Activated CD4-positive, alpha-beta T cell treated with anti-CD3 and anti-CD28 coated beads, Interleukin-2, amount 10 ng/mL, durations not matched to agents 7 days and 5 days (primary cell): ENCODE data around the gene KLHL9. TPM values are rescaled to one million over a fixed set of nuclear protein-coding genes. Genes with fewer than 3 reads are reported as not detected.

Experiments used
- CTCF ChIA-PET: fragments of 350-600 bp; sonication (Branson Sonifier 250); formaldehyde crosslinking; loops from one replicate; lab custom pipeline; 2021; ENCODE audit warnings: antibody characterized with exemption; lab: Charles Lee
- POLR2A ChIA-PET: fragments of 350-600 bp; sonication (Branson Sonifier 250); formaldehyde crosslinking; loops from one replicate; lab custom pipeline; 2021; ENCODE audit warnings: antibody characterized with exemption; lab: Charles Lee
- DNase-seq: peaks from one replicate; pipeline ENCODE4 v3.0.0-alpha.2; 2020
- H3K27ac Mint-ChIP-seq: one replicate; pipeline ENCODE4 v1.8.0; 2021; ENCODE audit warnings: mild to moderate bottlenecking, moderate library complexity, mixed read lengths
- H3K27me3 Mint-ChIP-seq: one replicate; pipeline ENCODE4 v1.8.0; 2021; ENCODE audit warnings: mixed read lengths
- H3K36me3 Mint-ChIP-seq: one replicate; pipeline ENCODE4 v1.8.0; 2021; ENCODE audit warnings: low read depth, mixed read lengths
- H3K4me1 Mint-ChIP-seq: one replicate; pipeline ENCODE4 v1.8.0; 2021; ENCODE audit warnings: mixed read lengths
- H3K4me3 Mint-ChIP-seq: one replicate; pipeline ENCODE4 v1.8.0; 2021; ENCODE audit warnings: mild to moderate bottlenecking, moderate library complexity, mixed read lengths
- H3K9me3 Mint-ChIP-seq: one replicate; pipeline ENCODE4 v1.8.0; 2021; ENCODE audit warnings: mixed read lengths
- total RNA-seq, 2 experiments: library from RNA; stranded (reverse); gene quantifications; one replicate each; pipeline ENCODE4 v1.2.3, GENCODE V29; 2021

Gene KLHL9
- total RNA-seq, 2 experiments from 2014 or later, result 20.9 to 21.8 TPM

GRCh38 chr9:21340735-21341134 is 5.5 kb upstream of the KLHL9 start:
- H3K27ac Mint-ChIP-seq, result no peak overlapping the region
- H3K36me3 Mint-ChIP-seq, result peaks cover 6% of the 10 kb centered on the region
- H3K27me3 Mint-ChIP-seq, result peaks cover 36% of the 10 kb centered on the region
- no peak overlapping the region for H3K4me3 Mint-ChIP-seq
- peaks cover 10% of the 10 kb centered on the region for H3K9me3 Mint-ChIP-seq
- POLR2A ChIA-PET, result no interaction called here
- CTCF ChIA-PET, result no interaction called here
- H3K4me1 Mint-ChIP-seq, result peaks cover 9% of the 10 kb centered on the region
- no peak for DNase-seq

DNA sequence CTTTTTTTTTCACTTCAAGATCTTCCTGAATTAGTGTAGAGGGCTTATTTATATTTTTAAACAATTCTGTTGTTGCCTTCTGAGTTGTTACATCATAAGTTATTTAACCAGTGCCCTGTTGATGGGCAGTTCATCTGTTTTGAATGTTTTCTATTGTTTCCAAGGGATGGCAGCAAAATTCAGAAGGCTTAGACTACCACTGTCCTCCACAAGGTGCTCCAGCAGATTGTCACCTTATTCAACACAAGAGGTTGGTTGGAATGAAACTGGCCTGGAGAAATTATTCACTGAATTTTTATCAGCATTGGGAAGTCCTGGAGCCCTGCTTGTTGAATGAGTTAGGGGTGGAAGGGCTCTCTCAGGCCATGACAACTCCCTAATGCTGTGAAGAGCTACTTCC is 1.3 kb upstream of the KLHL9 start:
- H3K9me3 Mint-ChIP-seq, result peaks cover 2% of the 10 kb centered on the region
- ChIA-PET CTCF (interaction anchor here (1.0 kb wide), 1 partner anchor 10 kb away, joined by 4 read pairs; no protein-coding TSS in a partner anchor), POLR2A (no interaction called here)
- no peak overlapping the region for H3K4me3 Mint-ChIP-seq
- peaks cover 39% of the 10 kb centered on the region for H3K4me1 Mint-ChIP-seq
- no peak for DNase-seq
- H3K27me3 Mint-ChIP-seq, result peaks cover 15% of the 10 kb centered on the region
- H3K36me3 Mint-ChIP-seq, result peaks cover 27% of the 10 kb centered on the region
- H3K27ac Mint-ChIP-seq, result no peak overlapping the region

- peaks cover 41% of the 10 kb centered on the region for H3K36me3 Mint-ChIP-seq
- no peak overlapping the region for H3K27ac Mint-ChIP-seq
- POLR2A ChIA-PET, result no interaction called here
- H3K4me3 Mint-ChIP-seq, result peak overlapping the region; percentile 91
- peaks cover 2% of the 10 kb centered on the region for H3K9me3 Mint-ChIP-seq
- peaks cover 3% of the 10 kb centered on the region for H3K27me3 Mint-ChIP-seq
- CTCF ChIA-PET, result interaction anchor here (0.6 to 2.0 kb wide), 2 partner anchors 63 to 251 kb away, joined by 3 to 10 read pairs; no protein-coding TSS in a partner anchor
- no peak for DNase-seq
- H3K4me1 Mint-ChIP-seq, result peaks cover 59% of the 10 kb centered on the region
Observed at GRCh38 chr9:21333226-21333625, 2.0 kb downstream of the KLHL9 start.

GRCh38 chr9:21331676-21332402 is 3.4 kb downstream of the KLHL9 start:
- Mint-ChIP-seq H3K27ac (no peak overlapping the region), H3K4me1 (peaks cover 65% of the 10 kb centered on the region), H3K9me3 (peaks cover 2% of the 10 kb centered on the region), H3K4me3 (no peak overlapping the region), H3K36me3 (peaks cover 41% of the 10 kb centered on the region), H3K27me3 (no peaks in the 10 kb centered on the region)
- CTCF ChIA-PET, result interaction anchor here (2.3 kb wide), 1 partner anchor 64 kb away, joined by 5 read pairs; no protein-coding TSS in a partner anchor
- no peak for DNase-seq
- POLR2A ChIA-PET, result no interaction called here

DNA sequence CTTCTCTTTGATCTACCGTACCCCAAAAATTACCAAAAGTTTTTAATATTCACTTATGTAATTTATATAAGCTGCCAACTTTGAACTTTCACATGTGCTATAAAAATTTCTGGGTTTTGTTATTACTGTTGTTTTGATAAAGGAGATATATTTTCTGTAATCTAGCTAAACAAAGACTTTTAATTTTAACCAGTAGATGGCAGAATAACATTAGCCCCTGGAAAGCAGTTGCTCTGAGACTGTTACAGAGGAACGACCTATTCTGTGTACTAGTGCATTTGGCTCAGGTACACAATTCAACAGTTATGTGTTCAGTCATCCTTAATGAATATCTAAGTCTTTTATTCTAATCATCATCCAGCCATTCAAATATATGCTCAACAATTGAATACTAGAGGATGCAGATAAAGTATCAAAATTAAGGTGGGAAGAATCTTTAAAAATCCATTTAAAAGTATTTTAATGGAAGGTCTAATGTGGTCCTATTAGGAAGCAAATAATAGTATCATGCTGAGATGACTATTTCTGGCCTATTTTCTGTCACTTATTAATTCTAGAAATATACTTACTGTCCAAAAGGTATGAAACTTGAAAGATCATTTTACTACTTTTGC is 8.6 kb downstream of the KLHL9 start:
- Mint-ChIP-seq H3K9me3 (no peaks in the 10 kb centered on the region), H3K27me3 (no peaks in the 10 kb centered on the region), H3K4me1 (peaks cover 39% of the 10 kb centered on the region), H3K27ac (no peak overlapping the region), H3K4me3 (no peak overlapping the region), H3K36me3 (peaks cover 42% of the 10 kb centered on the region)
- peak; percentile 22 for DNase-seq
- ChIA-PET CTCF (interaction anchor here (0.6 to 2.0 kb wide), 11 partner anchors 8 to 1794 kb away, joined by 3 to 8 read pairs (median 4); partner anchors contain the start of genes IFNA6 and KLHL9), POLR2A (no interaction called here)

- Mint-ChIP-seq H3K27ac (no peak overlapping the region), H3K27me3 (no peaks in the 10 kb centered on the region), H3K36me3 (peaks cover 31% of the 10 kb centered on the region), H3K4me1 (peaks cover 22% of the 10 kb centered on the region), H3K4me3 (no peak overlapping the region), H3K9me3 (no peaks in the 10 kb centered on the region)
- ChIA-PET CTCF (no interaction called here), POLR2A (no interaction called here)
- DNase-seq, result no peak
Observed at GRCh38 chr9:21324047-21324446, 11.2 kb downstream of the KLHL9 start.

DNA sequence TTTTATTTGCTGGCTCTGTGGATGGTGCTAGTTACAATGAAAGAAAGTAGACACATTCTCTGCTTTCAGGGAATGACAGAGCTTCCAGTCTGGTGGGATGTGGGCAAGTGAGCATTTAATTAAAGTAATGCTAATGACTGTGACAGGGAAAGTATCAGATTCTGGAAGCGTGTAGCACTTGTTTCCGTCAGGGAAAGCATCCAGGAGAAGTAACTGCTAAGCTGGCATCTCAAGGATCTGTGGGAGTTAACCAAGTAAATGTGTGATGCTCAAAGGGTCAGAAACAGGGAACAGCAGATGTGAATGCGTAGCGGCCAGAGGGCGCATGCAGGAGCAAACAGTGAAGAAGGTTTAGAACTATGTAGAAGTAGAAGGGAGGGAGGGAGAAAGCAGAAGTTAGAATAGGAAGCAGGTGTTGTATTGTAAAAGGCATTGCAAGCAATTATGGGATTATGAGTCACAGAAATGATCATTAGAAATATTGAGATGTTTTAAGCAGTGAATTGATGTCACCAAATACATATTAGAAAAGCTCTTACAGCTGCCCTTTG is 12.2 kb downstream of the KLHL9 start:
- Mint-ChIP-seq H3K4me3 (no peak overlapping the region), H3K27me3 (no peaks in the 10 kb centered on the region), H3K27ac (no peak overlapping the region), H3K36me3 (peaks cover 31% of the 10 kb centered on the region), H3K4me1 (peaks cover 20% of the 10 kb centered on the region), H3K9me3 (no peaks in the 10 kb centered on the region)
- DNase-seq, result no peak
- CTCF ChIA-PET, result interaction anchor here (0.6 to 1.1 kb wide), 2 partner anchors 12 to 72 kb away, joined by 3 read pairs; partner anchors contain the start of gene KLHL9
- POLR2A ChIA-PET, result interaction anchor here (0.6 kb wide), 1 partner anchor 103 kb away, joined by 3 read pairs; no protein-coding TSS in a partner anchor

DNA sequence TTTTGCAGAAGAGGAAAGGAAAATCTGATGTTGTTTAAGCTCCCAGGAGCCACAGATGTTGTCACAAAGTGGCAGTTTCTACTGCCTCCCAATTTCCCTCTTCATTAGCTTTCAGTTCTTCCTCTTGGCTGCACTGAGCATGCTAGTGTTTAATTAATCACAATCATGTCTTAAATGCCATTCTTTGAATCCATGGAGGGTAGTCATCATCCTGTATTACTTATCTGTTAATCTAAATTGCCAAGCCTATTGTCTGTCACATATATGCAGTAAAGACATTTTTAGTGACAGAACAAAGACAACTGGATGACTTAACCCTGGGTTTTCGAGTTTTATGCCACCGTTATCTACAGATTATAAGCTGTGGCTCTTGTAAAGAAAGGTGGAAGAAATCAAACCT is 14.7 kb downstream of the KLHL9 start:
- POLR2A ChIA-PET, result no interaction called here

DNA sequence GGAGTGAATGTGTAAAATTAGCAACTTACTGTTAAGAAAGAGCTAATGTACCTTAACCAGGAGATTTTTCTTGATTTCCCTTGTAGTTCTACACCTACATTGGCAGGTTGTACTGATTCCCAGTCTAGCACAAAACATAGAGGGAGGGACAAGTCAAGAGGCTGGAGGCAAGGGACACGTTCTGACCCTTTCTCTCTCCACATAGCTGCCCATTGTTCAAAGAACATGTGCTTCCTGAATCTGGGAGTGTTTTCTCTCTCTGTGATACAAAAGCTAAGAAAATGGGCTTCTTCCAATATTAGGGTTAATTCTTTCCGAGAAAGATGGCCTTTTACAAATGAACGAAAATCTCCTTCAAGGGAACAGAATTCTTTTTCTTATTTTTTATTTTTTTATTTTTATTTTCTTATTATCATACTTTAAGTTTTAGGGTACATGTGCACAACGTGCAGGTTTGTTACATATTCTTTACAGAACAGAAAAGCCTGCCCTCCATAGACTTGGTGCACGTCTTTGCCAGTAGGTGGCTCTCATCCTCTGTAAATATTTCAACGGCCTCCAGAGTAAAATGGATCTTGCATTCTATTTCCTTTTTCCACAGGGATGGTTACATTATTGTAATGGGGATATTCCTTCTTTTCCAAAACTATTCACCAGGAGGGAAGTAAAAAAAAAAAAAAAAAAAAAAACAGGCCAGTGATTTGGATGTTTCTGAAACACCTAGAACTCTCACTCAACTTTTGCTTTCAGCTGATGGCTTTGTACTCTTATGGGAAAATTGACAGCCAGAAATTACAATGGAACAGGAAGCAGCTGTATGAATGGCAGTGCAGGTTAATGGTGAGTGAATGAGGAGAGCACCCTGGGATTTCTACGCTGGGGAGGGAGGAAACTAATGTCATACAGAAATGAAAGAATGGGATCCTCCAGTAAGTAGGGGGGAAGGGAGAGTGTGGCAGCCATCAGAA is 17.0 kb downstream of the KLHL9 start:
- Mint-ChIP-seq H3K27ac (no peak overlapping the region), H3K27me3 (peaks cover 5% of the 10 kb centered on the region), H3K36me3 (peaks cover 13% of the 10 kb centered on the region), H3K9me3 (no peaks in the 10 kb centered on the region), H3K4me3 (no peak overlapping the region), H3K4me1 (peaks cover 3% of the 10 kb centered on the region)
- peak; percentile 49 for DNase-seq
- POLR2A ChIA-PET, result no interaction called here
- CTCF ChIA-PET, result interaction anchor here (0.7 to 1.1 kb wide), 3 partner anchors 89 to 161 kb away, joined by 3 to 4 read pairs (median 3); no protein-coding TSS in a partner anchor

More for the DNA sequence above, 14.7 kb downstream of the KLHL9 start:
- Mint-ChIP-seq H3K4me3 (no peak overlapping the region), H3K4me1 (peaks cover 9% of the 10 kb centered on the region), H3K36me3 (peaks cover 27% of the 10 kb centered on the region), H3K27me3 (no peaks in the 10 kb centered on the region), H3K27ac (no peak overlapping the region), H3K9me3 (no peaks in the 10 kb centered on the region)
- CTCF ChIA-PET, result no interaction called here
- no peak for DNase-seq

DNA sequence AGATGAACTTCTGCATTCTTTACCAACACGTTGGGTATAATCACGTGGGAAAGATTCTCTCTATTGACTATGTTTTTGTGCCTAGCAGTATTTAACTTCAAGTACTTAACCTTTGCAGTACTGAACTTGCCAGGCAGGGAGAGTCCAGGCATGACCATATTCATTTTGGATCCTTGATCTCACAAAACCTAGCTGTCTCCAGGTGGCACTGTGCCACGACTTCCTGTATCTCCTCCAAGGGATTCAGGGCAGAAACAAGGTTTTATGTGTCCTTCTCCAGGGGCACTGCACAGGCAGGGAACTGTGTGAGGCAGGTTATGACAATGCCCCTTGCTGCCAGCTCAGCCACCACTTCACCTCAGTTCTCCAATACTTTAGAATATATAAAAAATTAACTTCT is 18.3 kb downstream of the KLHL9 start:
- Mint-ChIP-seq H3K4me3 (no peak overlapping the region), H3K4me1 (peaks cover 3% of the 10 kb centered on the region), H3K9me3 (no peaks in the 10 kb centered on the region), H3K27ac (no peak overlapping the region), H3K27me3 (peaks cover 5% of the 10 kb centered on the region), H3K36me3 (peaks cover 4% of the 10 kb centered on the region)
- POLR2A ChIA-PET, result no interaction called here
- no peak for DNase-seq
- CTCF ChIA-PET, result no interaction called here

- H3K36me3 Mint-ChIP-seq, result peaks cover 4% of the 10 kb centered on the region
- no peaks in the 10 kb centered on the region for H3K9me3 Mint-ChIP-seq
- CTCF ChIA-PET, result no interaction called here
- peaks cover 5% of the 10 kb centered on the region for H3K27me3 Mint-ChIP-seq
- H3K4me1 Mint-ChIP-seq, result peaks cover 3% of the 10 kb centered on the region
- DNase-seq, result no peak
- H3K27ac Mint-ChIP-seq, result no peak overlapping the region
- no peak overlapping the region for H3K4me3 Mint-ChIP-seq
- POLR2A ChIA-PET, result no interaction called here
Observed at GRCh38 chr9:21316032-21316842, 19.0 kb downstream of the KLHL9 start.
